ENCODE measurements around the gene MAP1B.

GRCh38 chr5:72252008-72252407, 144.7 kb downstream of the MAP1B start:
- TF ChIP-seq POLR2A (IDR thresholded peaks at IDR 0.05; ENCODE audit: low read depth, low read length) (no peak), E2F8 (IDR thresholded peaks at IDR 0.05; ENCODE audit: low read depth, partially characterized antibody) (no peak), SUPT20H (IDR thresholded peaks at IDR 0.05; ENCODE audit: borderline replicate concordance, control insufficient read depth, low read depth, low read length) (no peak), JUNB (IDR thresholded peaks at IDR 0.05) (no peak)

Data from GM12878 (cell line).